Fibroblast of skin of left quadriceps (primary cell): ENCODE data around the gene HOXB4.

Experiments
- DNase-seq, 2 experiments: peaks; one replicate each; pipeline ENCODE4 v3.0.0-alpha.2; 2013; ENCODE audit warnings: low read depth in 2 of 2

The HOXB4 gene

DNA sequence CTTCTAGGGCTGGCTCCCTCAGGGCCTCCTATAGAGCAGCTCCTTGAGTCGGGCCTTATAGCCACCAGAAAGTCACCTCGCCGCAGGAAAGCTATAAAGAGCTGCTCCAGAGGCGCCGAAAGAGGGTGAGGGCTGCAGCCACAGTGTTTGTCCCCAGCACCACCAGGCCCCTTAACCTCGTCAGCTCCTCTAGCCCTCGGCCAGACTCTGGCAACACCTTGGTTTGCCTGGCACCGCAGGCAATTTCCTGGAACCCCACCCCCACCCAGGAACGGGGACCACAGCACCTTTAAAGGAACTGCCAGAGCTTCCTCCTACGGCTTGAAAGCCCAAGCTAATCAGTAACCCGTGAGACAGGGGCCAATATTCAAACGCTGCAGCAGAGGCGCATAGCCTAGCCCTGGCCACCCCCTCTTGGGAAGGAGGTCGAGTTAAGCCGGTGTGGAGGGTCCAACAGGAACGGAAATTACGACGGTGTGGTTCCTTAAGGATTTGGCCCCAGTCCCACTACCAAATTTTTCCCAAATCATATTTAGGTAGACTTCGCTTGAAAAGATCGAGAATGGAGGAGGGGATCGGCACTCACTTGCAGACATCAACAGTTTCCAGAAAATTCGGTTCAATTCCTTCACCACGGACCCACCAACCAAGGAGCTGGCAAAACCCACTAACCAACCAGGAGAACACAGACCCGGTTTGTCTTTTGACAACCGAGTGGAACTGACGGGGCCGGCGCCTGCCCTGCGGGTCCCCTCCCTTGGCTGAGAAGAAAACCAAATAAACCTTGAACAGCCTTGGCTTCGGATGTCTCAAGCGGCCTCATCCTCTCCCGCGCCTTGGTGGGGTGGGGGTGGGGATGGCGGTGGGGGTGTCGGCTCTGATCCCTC, 23.6 kb upstream of the HOXB4 start:
- DNase-seq, result no peak

DNA sequence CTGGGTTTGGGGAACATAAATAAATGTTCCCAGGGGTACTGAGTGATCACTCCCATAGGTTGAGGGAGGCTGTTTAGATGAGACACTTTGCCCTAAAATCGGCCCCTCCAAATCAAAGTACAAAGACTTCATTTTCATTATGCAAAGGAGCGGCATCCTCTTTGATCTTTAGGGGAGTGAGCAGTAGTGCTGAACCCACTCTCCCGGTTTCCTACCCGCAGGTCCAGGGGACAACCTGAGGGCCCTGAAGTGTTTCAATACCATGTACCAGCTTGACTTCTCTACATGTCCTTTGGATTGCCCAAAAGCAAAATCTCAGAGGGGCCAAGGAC, 23.0 kb upstream of the HOXB4 start:
- no peak for DNase-seq

DNA sequence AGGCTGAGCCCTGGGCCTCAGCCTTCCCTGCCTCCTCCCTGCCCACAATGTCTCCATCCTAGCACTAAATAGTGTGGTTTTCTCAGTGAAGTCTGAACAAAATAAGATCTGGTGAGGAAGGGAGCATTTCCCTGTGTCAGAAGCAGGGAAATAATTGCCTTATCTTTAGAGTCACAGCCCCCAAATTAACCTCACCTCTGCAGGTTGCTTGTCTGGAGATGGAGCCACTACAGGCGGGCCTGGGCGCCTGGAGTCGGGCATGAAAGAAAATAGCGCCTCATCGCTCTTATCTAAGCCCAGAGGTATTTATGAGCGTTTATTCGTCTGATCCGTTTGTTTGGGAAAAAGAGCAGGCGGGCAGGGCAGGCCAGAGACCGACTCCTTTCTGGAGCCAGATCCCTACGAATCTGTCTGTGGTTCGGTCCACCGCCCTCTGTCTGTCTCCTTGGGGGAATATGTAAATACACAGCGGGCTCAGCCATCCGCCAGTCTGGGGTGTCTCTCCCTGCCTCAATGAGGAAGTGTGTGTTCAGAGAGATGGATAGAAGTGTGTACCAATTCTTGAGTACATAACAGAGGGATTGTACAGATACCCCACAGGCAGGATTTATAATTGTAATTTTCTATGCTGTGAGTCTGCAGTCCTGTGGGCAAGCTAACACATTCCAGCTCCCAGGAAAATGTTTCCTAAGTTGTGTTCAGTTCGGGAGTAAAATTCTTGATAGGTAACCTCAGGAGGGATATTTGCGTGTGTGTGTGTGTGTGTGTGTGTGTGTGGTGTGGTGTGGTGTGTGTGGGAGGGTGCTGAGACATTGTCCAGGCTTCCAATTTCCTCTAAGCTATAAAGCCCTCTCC, 22.3 kb upstream of the HOXB4 start:
- no peak for DNase-seq

DNA sequence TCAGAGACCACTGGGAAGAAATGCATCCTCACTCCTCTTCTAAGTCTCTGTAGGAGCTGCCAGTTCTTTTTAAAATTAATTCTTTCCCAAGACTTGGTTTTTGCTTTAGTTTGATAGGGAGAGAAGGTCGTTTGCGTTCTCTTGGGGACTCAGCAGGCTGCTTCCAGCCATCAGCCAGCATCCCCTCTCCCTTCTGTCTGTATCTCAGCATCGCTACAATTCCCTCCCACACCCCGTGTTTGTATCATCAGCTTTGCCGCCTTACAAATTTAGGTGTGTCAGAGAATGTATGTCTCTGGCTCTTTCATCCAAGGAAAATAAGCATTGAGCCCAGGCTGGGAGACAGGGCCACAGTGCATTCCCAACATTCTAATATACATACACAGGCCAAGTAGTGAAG, 21.2 kb upstream of the HOXB4 start:
- DNase-seq, result no peak

DNA sequence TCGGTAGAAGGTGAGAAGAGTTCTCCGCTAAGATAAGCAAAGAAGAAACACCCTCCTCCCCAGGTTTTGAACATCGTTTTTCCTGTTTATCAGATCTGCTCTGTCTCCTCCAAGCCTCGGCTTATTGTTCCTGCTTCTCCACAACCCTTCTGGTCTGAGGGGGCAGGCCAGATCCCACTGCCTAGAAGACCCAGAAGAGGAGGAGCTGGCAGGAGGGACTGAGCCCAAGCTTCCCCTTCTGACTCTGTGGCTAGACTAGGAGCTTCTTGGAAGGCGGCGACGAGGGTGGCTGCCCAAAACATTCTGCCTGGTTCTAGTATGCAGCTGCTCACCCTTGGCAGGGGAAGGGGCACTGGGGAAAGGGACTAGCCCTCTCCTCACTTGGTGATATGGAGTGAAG, 20.6 kb upstream of the HOXB4 start:
- no peak for DNase-seq

DNA sequence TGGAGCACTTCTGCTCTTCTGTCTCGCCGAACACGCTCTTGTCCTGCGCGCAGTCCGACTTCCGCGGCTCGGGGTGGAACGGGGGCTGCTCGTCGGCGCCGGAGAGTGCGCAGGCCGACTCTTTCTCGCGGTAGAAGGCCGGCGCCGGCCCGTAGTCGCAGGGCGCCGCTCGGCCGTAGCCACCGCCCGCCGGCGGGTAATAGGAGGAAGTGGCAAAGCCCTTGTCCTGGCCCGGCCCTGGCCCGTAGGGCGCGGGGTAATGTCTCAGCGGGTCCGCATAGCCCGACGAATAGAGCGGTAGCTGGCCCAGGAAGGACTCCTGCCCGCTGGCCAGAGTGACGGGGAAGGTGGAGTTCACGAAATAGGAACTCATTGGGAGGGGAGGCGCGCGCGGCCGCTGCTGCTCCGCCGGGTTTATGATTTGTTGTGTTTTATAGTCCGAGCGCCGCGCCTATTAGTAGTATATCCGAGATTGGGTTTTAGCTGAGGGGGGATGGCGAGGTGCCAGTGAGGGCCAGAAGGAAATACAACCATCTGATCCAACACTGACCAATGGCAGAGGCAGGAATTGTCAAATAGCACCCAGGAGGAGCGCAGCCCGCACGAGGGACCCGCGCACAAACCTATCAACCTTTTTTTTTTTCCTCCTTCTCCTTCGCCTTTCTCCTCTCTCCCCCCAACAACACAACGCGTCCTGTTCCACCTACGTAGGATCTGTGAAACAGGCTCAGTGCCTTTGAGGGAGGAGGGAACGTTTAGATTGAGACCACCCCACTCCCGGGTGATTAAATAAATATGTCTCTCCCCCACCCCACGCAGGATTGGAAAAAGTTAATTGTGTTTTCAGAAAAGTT, 19.9 kb upstream of the HOXB4 start:
- DNase-seq, result no peak

DNA sequence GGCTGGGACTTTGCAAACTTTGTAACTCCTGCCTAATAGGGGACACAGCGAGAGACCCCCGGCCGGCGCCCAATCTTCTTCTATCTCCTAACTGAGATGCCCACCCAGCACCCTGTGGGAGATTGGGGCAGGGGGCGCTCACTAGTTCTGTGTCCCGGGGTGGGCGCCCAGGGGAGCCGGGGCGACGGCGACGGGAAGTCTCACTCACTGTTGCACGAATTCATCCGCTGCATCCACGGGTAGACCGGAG, 19.3 kb upstream of the HOXB4 start:
- no peak for DNase-seq

DNA sequence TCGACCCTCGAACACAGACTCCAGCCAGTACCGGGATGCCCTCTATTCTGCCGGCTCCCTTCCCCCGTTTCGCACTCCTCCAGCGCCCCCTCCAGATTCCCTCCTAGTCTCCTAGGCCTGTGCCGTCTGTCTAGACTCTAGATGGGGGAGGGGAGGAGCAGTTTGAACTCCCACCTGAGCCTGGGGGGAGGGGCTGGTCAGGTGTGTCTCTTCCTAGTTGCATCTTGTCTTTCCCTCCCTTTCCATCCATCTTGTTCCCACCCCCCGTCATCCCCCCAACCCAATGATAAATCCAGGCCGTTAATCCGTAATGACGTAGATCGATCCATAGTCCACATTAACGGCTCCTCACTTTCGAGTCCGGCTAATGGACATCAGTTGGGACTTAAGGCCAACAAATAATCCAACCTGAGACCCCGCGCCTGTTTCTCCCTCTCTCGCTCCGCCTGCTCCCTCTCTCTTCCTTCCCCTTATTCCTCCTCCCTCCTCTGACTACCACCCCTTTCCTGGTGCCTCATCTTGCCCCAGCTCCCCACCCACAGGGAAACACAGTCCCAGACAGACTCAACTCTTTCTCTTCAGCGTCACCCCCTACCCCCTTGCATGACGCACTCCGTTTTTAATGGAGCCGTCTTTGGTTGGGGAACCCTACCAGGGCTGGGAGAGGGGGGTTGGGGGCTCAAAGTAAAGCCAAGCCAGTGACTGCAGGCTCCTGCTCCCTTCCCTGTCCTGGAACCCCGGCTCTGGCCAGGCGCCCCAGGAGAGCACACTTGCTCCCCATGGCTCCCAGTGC, 18.8 kb upstream of the HOXB4 start:
- no peak for DNase-seq

DNA sequence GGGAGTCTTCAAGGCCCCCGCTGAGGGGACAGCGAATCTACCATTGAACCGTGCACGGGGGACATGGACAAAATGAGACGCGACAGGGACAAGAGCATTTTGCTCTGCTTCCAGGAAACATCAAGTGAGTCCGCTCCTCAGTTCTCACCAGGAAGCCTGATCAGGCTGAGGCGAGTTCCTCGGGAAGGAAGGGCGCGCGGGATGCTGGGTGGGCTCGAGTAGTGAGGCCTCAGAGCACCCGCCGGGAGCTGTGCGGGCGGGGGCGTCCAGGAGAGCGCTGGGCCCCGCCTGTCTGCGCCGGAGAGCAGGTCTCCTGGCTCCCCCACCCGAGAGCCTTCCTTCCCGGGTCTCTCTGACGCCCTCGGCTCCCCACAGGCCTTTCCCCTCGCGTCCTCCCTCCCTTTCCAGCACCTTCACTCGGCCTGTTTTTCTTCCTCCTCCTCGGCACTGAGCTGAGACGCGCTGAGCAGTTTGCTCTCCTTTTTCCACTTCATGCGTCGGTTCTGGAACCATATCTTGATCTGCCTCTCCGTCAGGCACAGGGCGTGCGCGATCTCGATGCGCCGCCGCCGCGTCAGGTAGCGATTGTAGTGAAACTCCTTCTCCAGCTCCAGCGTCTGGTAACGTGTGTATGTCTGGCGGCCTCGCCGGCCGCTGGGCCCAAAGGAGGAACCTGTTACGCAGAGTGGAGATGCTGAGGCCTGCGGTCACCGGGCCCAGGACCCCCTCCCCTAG, 18.0 kb upstream of the HOXB4 start:
- DNase-seq, result no peak

DNA sequence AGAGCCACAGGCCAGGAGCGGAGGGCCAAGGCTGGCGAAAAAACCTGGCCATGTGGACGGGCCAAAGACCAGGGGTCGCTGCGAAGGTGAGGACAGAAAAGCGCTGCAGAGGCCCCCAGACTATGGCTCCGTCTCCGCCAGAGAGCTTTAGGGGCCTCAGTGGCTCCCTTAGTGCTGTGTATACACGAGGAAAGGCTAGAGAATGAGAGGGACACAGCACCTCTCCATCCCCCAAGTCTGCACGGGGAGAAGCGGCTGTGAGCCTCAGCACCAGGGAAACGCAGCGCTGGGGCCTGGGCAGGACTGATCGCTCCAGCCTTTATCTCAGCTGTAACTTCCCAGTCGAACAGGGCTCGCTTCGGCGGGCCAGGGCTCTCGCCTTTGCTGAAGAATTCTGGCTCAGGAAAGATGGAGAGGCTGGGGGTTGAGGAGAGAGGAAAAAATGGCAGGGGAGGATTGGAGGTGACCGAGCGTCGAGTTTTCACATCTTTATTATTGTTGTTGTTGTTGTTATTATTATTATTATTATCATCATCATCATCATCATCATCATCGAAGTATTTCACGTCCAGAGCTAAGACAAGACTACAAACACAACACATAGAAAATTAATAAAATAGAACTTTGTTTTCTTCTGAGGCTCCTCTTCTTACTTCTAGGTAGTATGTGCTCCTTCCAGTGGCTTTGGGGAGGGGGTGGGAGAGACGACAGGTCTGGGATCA, 17.3 kb upstream of the HOXB4 start:
- DNase-seq, result no peak

DNA sequence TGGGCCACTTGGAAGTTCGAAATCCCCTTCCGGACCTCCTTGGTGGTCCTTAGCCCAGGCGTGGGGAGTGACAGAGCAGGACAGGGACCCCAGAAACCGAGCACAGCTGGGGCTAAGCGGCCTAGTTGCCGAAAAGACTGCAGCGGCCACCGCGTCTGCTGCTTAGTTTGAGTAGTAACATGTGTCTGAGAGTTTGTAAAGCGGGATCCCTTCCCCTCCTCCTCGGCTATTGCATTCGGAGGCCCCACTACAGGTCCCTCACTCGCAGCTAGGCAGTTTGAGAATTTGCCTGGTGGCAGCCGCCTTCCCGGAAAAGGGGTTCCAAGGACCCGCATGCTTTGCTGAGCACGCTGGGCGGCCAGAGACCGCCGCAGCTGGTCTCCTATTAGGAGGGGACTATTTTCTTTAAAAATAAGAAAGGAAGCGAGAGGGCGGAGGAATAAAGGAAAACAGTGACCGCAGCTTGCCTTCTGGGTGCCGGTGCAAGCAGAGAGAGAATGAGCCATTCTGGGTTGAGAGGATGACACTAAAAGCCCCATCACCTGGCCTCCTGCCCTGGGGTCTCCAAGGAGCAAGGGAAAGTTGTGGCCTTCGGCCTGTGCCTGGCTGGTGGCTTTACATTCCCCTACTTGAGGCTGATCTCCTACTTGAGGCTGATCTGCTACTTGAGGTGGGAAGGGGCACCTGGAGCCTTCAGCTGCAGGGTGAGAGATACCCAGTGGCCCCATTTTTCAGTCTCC, 16.6 kb upstream of the HOXB4 start:
- DNase-seq, result no peak

DNA sequence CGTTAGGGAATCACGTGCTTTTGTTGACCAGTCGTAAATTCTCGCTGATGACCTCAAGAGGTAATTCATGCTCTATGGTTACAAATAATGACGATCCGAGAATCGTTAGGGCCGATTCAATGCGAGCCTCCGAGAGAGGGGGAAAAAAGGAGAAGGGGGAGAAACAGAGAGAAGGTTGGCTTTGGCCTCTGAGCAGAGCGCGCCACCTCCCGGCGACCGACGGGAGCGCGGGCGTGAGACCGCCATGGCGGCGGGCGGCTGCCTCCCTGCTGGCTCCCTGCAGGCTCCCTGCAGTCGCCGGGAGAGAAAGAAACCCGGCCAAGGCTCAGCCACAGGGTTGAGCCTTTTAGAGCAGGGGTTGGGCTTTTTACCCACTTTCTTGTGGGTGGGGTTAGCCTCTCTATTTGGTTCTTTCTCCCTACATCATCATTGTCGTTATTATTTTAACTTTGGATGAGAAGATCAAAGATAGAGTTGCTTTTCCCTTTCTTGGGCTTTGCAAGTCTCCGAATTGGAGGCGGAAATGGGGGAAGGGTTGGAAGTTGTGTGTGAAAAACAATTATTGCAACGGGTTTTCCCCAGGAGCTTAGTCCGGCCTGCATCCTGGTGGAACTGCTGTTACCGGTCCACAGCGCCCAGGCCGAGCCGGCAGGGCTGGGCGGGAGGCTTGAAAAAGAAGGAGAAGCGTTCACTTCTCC, 15.8 kb upstream of the HOXB4 start:
- DNase-seq, result peak; percentile 92 to 94

DNA sequence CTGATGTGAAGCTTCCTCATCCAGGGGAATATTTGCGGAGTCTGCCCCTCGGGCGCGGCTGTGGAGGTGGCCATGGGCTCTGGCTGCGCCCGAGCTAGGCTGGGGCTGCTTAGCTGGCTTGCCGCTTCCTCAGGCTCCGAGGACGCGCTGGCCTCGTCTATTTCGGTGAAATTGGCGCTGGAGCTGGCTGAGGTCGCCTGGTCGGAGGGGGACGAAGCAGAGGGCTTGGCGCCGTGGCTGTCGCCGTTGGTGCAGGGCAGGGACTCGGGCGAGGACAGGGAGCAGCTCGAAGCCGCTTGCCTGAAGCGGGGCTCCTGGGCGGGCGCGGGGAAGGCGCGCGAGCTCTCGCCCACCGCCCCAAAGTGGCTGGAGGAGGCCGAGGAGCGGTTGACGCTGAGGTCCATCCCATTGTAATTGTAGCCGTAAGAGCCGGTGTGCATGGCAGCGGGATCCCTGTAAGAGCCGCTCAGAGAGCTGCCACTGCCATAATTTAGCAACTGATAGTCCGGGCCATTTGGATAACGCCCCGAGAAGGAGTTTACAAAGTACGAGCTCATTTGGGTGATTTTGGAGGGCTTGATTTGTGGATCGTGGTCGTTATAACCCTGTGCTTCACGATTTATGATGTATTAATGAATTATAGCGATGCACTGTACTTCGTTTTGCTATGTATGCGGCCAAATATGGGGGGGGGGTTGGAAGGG, 15.1 kb upstream of the HOXB4 start, which contains the start of gene HOXB5:
TSS of gene HOXB5 (minus strand) at position 654 of the 704 bp plus-strand sequence. CDS start at position 557, 97 bp downstream.
- DNase-seq, result no peak

DNA sequence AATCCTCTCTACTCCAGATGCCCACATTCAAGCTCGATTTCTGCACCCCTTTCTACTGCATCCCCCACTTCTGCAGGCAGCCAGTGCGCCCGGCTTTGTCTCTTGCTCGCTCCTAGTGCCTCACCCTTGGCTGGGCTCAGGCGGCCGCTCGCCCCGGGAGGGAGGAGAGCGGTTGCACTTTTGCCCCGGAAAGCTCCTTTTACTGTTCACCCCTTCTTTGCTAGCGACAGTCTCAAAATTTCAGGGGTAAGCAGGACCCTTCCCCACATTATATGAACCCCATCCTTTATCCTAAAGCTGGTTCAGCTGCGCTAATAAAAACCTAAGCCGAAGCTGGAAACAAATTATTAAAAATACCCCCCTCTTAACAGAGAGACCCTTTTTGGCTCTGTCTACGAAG, 14.4 kb upstream of the HOXB4 start:
- no peak for DNase-seq

DNA sequence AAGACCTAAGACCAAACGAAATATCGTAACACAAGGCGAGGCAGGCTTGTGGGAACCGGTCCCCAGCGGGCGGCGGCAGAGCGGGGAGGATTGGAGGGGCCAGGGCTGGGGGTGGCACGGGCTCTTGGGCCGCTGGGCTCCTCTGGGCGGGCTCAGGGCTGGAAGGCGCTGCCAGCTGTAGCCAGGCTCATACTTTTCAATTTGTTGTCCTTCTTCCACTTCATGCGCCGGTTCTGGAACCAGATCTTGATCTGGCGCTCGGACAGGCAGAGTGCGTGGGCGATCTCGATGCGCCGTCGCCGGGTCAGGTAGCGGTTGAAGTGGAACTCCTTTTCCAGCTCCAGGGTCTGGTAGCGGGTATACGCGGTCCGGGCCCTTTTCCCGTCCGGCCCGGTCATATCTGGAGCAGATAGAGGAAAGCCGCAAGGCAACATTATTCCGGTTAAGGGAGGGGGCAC, 13.9 kb upstream of the HOXB4 start:
- DNase-seq, result no peak

DNA sequence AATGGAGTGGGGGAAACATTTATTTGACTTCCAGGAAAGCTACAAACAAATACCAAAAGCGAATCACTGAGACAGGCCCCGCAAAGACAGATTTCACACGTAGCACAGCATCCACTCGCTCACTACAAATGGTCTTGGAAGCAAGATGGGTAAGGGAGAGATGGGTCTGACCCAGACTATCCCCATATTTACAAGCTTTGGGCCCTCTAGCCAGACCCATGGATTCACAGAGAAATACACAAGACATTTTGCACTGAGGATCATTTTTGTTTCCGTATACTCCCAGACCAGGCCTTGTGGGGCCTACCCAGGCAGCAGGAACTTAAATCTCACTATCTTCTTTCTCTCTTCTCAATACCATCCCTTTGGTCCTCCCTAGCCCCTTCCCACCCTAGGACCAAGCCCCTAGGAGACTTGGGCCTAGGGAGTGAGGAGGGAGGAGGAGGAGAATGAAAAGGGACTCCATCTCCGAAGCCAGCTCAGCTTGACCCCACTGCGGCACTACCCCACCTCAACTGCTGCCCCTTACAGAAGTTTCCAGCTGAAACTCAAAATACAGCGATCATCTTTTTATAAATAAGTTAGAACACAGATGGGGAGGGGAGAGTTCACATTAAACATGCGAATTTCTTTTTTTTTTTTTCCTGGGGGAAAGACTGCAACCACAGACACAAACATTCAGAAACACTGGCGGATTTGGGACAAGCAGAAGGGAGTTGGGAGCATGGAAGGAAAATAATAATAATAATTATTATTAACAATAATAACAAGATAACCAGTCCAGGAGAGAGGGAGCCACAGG, 13.3 kb upstream of the HOXB4 start:
- no peak for DNase-seq

DNA sequence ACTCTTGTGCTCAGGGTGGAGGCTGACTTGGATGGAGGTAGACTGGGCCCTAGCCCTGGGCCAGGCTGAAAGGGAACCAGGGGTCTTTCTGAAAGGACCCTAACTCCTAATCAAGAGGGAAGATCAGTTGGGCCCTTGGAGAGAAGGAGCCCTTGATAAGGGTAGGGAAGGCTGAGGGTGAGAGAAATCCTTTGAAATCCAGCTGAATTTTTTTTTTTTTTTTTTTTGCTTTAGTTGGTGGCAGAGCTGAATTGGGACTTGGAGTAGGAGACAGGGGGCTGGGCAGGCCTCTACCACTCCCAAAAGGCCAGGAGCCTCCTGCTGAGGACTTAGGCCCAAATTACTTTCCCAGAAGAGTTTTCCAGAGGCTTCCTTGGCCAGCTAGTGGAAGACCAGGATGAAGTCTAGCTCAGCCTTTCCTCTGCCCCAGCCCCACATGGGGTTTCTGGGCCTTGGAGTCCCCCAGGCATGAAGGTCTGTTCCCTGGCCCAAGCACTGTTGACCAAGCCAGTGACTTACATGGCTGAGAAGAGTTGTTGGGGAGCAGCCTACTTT, 12.5 kb upstream of the HOXB4 start:
- DNase-seq, result no peak
